Measurements from ENCODE around the gene PTTG2.

GRCh38 chr4:37980246-37980645 lies 20.0 kb downstream of the PTTG2 start:
- TF ChIP-seq REST (IDR thresholded peaks at IDR 0.05; ENCODE audit: unreplicated experiment) (no peak), CTCF (conservative IDR thresholded peaks at IDR 0.05; ENCODE audit: low read depth in 2 of 2) (no peak), EZH2 (IDR thresholded peaks at IDR 0.05; ENCODE audit: low read depth, unreplicated experiment) (no peak), EZH2phosphoT487 (IDR thresholded peaks at IDR 0.05; ENCODE audit: unreplicated experiment) (no peak), POLR2AphosphoS5 (IDR thresholded peaks at IDR 0.05; ENCODE audit: low read depth) (no peak), JUNB (IDR thresholded peaks at IDR 0.05; ENCODE audit: unreplicated experiment) (no peak)
